GM13977 (cell line): ENCODE data around the gene TM9SF4.

ENCODE experiments used
- DNase-seq: peaks from one replicate; pipeline ENCODE4 v3.0.0; 2012; ENCODE audit warnings: low spot score
- CTCF ChIP-seq: IDR thresholded peaks from 2 replicates; pipeline ENCODE4 v1.5.1; 2012; ENCODE audit warnings: mild to moderate bottlenecking, control low read depth; ENCODE audit not compliant: insufficient read depth; ENCODE audit errors: extremely low read depth, missing control alignments
- in situ Hi-C: fragments of 300-500 bp; cut with MboI; formaldehyde crosslinking; loops from one replicate; pipeline ENCODE4 v1.12.0; 2022; ENCODE audit warnings: low sequenced_read_pairs, low pct_unique_long_range_greater_than_20kb, mixed read lengths, inconsistent platforms; ENCODE audit not compliant: unreplicated experiment

TM9SF4 gene

GRCh38 chr20:32140603-32141002 lies 31.1 kb downstream of the TM9SF4 start:
- DNase-seq, result no peak
- no peak for TF ChIP-seq CTCF
- in situ Hi-C loops, result no loop called here

- TF ChIP-seq CTCF, result no peak
- DNase-seq, result no peak
- in situ Hi-C loops, result no loop called here
These were observed 32.0 kb downstream of the TM9SF4 start for GRCh38 chr20:32141465-32141980.

GRCh38 chr20:32142088-32142487 lies 32.6 kb downstream of the TM9SF4 start:
- TF ChIP-seq CTCF, result no peak
- in situ Hi-C loops, result no loop called here
- DNase-seq, result no peak

- no peak for TF ChIP-seq CTCF
- in situ Hi-C loops, result no loop called here
- DNase-seq, result no peak
These were observed 33.5 kb downstream of the TM9SF4 start for GRCh38 chr20:32142991-32143390.

- in situ Hi-C loops, result no loop called here
- no peak for DNase-seq
These were observed 35.6 kb downstream of the TM9SF4 start for GRCh38 chr20:32144898-32145662.

GRCh38 chr20:32149566-32150170 lies 40.2 kb downstream of the TM9SF4 start:
- in situ Hi-C loops, result no loop called here
- TF ChIP-seq CTCF, result no peak
- DNase-seq, result no peak

More at GRCh38 chr20:32144898-32145662, 35.6 kb downstream of the TM9SF4 start:
- no peak for TF ChIP-seq CTCF
